ENCODE results near the gene MERTK.
A peak's percentile ranks its signal among the peaks of the same experiment; 100 is the strongest.

DNA sequence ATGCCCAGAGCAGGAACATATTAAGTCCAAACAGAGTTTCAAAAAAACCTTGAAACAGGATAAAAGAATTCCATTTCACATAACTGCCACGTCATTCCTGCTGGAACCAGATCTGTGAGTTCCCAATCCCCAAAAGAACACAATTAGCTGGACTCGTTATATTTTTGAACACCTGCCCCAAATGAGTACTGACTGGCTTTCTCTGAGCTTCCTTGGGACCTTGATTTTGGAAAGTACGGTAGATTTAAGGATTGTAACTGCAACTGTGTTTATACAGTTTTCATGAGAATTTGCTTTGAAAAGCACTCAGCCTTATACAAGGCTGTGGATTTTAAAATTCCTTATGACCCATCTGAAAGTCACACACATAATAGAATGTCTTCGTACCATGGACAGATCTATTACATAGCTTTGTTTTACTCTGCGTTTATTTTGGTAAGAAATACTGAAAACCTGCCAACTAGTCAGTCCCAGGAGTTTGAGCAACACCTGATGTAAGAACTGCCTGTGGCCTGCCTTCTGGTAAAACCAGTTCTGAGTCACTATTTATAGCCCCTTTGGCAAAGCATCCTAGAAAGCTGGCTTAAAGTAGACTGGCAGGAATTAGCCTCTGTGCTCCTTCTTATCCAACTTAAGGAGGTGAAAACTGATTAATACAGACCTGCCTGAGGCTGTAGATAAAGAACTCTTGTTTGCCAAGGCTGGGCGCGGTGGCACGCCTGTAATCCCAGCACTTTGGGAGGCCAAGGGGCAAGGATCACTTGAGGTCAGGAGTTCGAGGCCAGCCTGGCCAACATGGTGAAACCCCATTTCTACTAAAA lies 48.1 kb downstream of the MERTK start:
- TF ChIP-seq, protein P1, sequence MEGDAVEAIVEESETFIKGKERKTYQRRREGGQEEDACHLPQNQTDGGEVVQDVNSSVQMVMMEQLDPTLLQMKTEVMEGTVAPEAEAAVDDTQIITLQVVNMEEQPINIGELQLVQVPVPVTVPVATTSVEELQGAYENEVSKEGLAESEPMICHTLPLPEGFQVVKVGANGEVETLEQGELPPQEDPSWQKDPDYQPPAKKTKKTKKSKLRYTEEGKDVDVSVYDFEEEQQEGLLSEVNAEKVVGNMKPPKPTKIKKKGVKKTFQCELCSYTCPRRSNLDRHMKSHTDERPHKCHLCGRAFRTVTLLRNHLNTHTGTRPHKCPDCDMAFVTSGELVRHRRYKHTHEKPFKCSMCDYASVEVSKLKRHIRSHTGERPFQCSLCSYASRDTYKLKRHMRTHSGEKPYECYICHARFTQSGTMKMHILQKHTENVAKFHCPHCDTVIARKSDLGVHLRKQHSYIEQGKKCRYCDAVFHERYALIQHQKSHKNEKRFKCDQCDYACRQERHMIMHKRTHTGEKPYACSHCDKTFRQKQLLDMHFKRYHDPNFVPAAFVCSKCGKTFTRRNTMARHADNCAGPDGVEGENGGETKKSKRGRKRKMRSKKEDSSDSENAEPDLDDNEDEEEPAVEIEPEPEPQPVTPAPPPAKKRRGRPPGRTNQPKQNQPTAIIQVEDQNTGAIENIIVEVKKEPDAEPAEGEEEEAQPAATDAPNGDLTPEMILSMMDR (IDR thresholded peaks at IDR 0.05): no peak
- TF ChIP-seq POLR2AphosphoS5 (IDR thresholded peaks at IDR 0.05) (peak in 2 of 3 donors; percentile 73 to 80), POLR2A (IDR thresholded peaks at IDR 0.05) (no peak)
